HG02678 (cell line): ENCODE results near the gene ESRRB.

Experiments
- ATAC-seq: cut with Tn5 transposase; IDR thresholded peaks from one replicate; pipeline ENCODE4 v1.9.1; 2021; ENCODE audit warnings: mild to moderate bottlenecking, moderate library complexity; ENCODE audit not compliant: unreplicated experiment

Gene ESRRB

GRCh38 chr14:76439237-76439775 is 63.4 kb downstream of the ESRRB start:
- ATAC-seq: no peak

- no peak for ATAC-seq
These were observed 70.5 kb downstream of the ESRRB start for GRCh38 chr14:76446486-76446885.

- no peak for ATAC-seq
These were observed 71.0 kb downstream of the ESRRB start for GRCh38 chr14:76446921-76447320.

GRCh38 chr14:76450476-76450875 is 74.5 kb downstream of the ESRRB start:
- no peak for ATAC-seq

GRCh38 chr14:76456200-76456599 is 80.3 kb downstream of the ESRRB start:
- no peak for ATAC-seq

- no peak for ATAC-seq
These were observed 81.1 kb downstream of the ESRRB start for GRCh38 chr14:76456891-76457586.

GRCh38 chr14:76457841-76458240 is 81.9 kb downstream of the ESRRB start:
- no peak for ATAC-seq

GRCh38 chr14:76461886-76462285 is 85.9 kb downstream of the ESRRB start:
- no peak for ATAC-seq

- ATAC-seq: no peak
These were observed 86.4 kb downstream of the ESRRB start for GRCh38 chr14:76462330-76462729.

GRCh38 chr14:76463105-76463504 is 87.2 kb downstream of the ESRRB start:
- no peak for ATAC-seq

- no peak for ATAC-seq
These were observed 88.9 kb downstream of the ESRRB start for GRCh38 chr14:76464856-76465255.

- ATAC-seq: no peak
These were observed 89.7 kb downstream of the ESRRB start for GRCh38 chr14:76465664-76466063.

- ATAC-seq: no peak
These were observed 91.8 kb downstream of the ESRRB start for GRCh38 chr14:76467711-76468155.

GRCh38 chr14:76472199-76472723 is 96.3 kb downstream of the ESRRB start:
- ATAC-seq: no peak

GRCh38 chr14:76473481-76474263 is 97.7 kb downstream of the ESRRB start:
- ATAC-seq: no peak

GRCh38 chr14:76480426-76480825 is 104.5 kb downstream of the ESRRB start:
- no peak for ATAC-seq

- ATAC-seq: no peak
These were observed 108.4 kb downstream of the ESRRB start for GRCh38 chr14:76484355-76484754.

- no peak for ATAC-seq
These were observed 110.4 kb downstream of the ESRRB start for GRCh38 chr14:76486251-76486743.

- no peak for ATAC-seq
These were observed 112.6 kb downstream of the ESRRB start for GRCh38 chr14:76488551-76488950.

- no peak for ATAC-seq
These were observed 113.7 kb downstream of the ESRRB start for GRCh38 chr14:76489667-76490066.

GRCh38 chr14:76490111-76490510 is 114.2 kb downstream of the ESRRB start:
- ATAC-seq: no peak

- ATAC-seq: no peak
These were observed 114.8 kb downstream of the ESRRB start for GRCh38 chr14:76490735-76491134.
